HepG2 (cell line): ENCODE measurements around the gene EEIG1.

Experiments
- MAFF ChIP-seq: IDR thresholded peaks from 2 replicates; pipeline ENCODE4 v1.6.1; 2011; ENCODE audit warnings: low read depth, low read length, improper control_type of control experiment
- NFYB ChIP-seq: sonication (generic); formaldehyde crosslinking; IDR thresholded peaks from 2 replicates; pipeline ENCODE4 v1.4.0; 2020; ENCODE audit warnings: missing genetic modification reagents
- POLR2AphosphoS5 ChIP-seq: IDR thresholded peaks from 2 replicates; pipeline ENCODE4 v1.6.1; 2012; ENCODE audit warnings: low read depth, low read length
- TCF7L2 ChIP-seq: IDR thresholded peaks from 2 replicates; pipeline ENCODE4 v1.6.1; 2011; ENCODE audit warnings: mild to moderate bottlenecking, low read depth, low read length, moderate library complexity
- ZNF510 ChIP-seq: sonication (generic); formaldehyde crosslinking; IDR thresholded peaks from 2 replicates; pipeline ENCODE4 v1.4.0; 2020; ENCODE audit warnings: low read depth, mild to moderate bottlenecking, missing genetic modification reagents
- ZNF75D ChIP-seq: sonication (generic); formaldehyde crosslinking; IDR thresholded peaks from 2 replicates; pipeline ENCODE4 v1.8.1; 2023; ENCODE audit warnings: missing genetic modification reagents, mild to moderate bottlenecking, borderline replicate concordance
- TF ChIP-seq, protein P1 (sequence below): sonication (generic); formaldehyde crosslinking; IDR thresholded peaks from 2 replicates; pipeline ENCODE4 v1.5.0; 2020; ENCODE audit warnings: mild to moderate bottlenecking, missing genetic modification reagents, moderate library complexity
- TF ChIP-seq, protein P2 (sequence below): IDR thresholded peaks from 2 replicates; pipeline ENCODE4 v1.6.1; 2016; ENCODE audit warnings: missing compliant biosample characterization, missing genetic modification reagents, borderline replicate concordance

DNA sequence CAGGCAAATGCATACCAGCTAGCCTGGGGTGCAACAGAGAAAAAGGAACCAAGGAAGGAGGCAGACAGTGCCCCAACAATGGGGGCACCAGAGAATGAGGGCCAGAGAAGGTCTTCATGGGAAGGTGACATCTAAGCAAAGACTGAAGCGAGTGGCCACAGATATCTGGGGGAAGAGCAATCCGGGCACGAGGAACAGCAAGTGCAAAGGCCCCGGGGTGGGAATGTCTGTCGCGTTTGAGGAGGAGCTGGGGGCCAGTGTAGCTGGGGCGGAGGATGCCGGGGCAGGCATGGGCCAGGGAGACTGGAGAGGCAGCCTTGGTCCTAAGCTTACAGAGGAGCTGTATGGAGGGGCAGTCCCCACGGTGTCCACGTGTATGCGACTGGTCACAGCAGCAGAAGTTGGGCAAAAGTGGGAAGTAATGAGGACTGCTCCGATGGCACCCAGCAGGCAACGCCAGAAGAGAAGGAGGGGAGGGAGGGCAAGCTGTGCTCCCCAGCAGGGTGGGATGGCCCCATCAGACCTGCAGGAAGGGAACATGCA, 19.1 kb downstream of the EEIG1 start:
- TF ChIP-seq ZNF510 (CRISPR knock-in tag), result no peak
- TF ChIP-seq ZNF75D (CRISPR knock-in tag), result no peak
- no peak for TF ChIP-seq POLR2AphosphoS5
- TF ChIP-seq TCF7L2, result no peak
- TF ChIP-seq MAFF, result no peak
- TF ChIP-seq, protein P1, sequence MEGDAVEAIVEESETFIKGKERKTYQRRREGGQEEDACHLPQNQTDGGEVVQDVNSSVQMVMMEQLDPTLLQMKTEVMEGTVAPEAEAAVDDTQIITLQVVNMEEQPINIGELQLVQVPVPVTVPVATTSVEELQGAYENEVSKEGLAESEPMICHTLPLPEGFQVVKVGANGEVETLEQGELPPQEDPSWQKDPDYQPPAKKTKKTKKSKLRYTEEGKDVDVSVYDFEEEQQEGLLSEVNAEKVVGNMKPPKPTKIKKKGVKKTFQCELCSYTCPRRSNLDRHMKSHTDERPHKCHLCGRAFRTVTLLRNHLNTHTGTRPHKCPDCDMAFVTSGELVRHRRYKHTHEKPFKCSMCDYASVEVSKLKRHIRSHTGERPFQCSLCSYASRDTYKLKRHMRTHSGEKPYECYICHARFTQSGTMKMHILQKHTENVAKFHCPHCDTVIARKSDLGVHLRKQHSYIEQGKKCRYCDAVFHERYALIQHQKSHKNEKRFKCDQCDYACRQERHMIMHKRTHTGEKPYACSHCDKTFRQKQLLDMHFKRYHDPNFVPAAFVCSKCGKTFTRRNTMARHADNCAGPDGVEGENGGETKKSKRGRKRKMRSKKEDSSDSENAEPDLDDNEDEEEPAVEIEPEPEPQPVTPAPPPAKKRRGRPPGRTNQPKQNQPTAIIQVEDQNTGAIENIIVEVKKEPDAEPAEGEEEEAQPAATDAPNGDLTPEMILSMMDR (CRISPR knock-in tag), result no peak
- no peak for TF ChIP-seq NFYB (CRISPR knock-in tag)
- TF ChIP-seq, protein P2, sequence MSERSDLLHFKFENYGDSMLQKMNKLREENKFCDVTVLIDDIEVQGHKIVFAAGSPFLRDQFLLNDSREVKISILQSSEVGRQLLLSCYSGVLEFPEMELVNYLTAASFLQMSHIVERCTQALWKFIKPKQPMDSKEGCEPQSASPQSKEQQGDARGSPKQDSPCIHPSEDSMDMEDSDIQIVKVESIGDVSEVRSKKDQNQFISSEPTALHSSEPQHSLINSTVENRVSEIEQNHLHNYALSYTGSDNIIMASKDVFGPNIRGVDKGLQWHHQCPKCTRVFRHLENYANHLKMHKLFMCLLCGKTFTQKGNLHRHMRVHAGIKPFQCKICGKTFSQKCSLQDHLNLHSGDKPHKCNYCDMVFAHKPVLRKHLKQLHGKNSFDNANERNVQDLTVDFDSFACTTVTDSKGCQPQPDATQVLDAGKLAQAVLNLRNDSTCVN (CRISPR knock-in tag), result no peak
